CD4-positive, alpha-beta T cell treated with Interleukin-2 at 100 ng/mL for 4 hours (primary cell): ENCODE measurements around the gene ARHGEF40.
A peak's percentile ranks its signal among the peaks of the same experiment; 100 is the strongest.

Source experiments
- DNase-seq: peaks from one replicate; pipeline ENCODE4 v3.0.0-alpha.2; 2020; ENCODE audit warnings: low spot score

Gene ARHGEF40

DNA sequence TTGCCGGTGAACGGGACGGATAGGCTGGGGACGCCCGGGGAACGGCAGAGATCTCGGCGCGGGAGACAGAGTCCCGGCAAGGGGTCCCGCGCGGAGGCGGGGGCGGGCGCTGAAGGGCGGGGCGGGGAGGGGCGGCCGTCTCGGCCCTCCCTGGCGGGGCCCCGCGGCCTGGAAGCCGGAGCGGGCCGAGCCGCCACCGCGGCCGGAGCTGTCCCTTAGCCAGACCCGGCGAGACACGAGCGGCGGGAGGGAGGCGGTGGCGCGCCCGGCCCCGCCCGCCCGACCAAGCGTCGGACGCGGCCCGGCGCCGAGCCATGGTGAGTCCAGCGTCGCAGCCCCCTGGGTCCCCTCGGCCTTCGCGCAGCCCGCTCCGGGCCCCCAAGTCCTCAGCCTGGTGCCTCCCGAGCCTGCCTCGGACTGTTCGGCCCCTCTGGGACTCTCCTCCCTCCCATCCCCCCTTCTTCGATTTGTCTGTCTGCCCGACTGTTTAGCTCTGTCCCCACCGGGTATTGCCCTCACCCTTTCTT, at the start of gene ARHGEF40:
ARHGEF40 (plus strand) TSS at position 222 of the 527 bp plus-strand sequence; CDS start at position 315, 93 bp downstream.
- DNase-seq, result peak; percentile 26

DNA sequence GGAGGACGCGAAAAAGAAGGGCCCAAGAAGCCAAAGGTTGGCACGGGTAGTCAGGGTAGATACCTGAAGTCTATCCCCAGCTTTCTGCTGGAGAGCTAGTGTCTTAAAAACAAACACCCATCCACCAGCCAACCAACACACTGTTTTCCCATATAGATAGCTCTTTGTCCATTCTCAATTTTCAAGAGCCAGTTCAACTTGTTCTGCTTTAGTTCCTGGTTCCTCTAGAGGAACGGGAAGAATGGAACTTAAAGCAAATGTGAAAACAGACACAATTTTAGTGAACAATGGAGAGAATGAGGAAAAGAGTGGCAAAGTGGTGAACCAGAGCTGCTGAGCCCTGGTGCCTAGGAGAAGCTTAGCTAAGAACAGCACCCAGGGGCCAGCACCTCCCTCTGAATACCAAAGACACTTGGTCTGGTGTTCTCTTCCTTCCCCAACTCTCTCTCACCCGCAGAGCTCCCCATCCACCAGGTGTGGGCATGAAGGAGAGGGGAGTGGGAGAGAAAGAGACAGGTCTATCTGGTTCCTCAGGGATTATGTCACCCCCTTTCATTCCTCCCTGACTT, 49.0 kb upstream of the ARHGEF40 start:
- DNase-seq, result no peak

DNA sequence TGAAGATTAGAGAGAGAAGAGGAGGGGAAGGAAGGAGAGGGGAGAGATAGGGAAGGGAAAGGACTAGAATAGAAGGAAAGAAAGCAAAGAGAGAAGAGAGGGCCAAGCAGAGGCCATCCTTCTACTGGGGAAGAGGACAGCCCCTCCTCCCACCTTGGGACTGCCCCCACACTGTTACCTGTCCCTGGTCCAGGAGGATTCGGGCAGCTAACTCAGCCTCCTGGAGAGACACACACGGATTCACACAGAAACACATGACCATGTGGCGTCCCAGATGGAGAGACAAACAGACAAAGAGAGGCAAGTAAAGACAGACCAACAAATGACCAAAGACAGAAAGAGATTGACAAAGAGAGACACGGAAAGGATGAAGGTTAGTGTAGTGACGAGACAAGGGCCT, 47.4 kb upstream of the ARHGEF40 start:
- DNase-seq, result no peak

DNA sequence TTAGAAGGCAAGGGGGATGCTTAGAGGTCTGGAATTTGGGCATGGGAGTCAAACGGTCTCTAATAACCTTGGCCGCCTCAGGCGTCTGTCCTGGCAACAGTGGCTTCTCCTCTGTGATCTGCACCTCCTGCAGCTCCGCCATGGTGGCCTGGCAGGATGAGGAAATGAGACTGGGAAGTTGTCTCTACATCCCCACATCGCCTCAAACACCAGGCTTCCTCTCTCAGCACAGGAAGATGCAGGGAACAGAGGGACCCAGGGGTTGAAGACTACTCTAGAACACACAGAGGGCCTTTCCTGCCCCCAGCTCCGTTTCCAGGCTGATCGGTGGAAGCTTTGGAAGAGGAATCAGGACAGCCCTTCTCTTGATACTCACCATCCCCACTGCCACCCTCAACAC, 46.9 kb upstream of the ARHGEF40 start:
- no peak for DNase-seq

DNA sequence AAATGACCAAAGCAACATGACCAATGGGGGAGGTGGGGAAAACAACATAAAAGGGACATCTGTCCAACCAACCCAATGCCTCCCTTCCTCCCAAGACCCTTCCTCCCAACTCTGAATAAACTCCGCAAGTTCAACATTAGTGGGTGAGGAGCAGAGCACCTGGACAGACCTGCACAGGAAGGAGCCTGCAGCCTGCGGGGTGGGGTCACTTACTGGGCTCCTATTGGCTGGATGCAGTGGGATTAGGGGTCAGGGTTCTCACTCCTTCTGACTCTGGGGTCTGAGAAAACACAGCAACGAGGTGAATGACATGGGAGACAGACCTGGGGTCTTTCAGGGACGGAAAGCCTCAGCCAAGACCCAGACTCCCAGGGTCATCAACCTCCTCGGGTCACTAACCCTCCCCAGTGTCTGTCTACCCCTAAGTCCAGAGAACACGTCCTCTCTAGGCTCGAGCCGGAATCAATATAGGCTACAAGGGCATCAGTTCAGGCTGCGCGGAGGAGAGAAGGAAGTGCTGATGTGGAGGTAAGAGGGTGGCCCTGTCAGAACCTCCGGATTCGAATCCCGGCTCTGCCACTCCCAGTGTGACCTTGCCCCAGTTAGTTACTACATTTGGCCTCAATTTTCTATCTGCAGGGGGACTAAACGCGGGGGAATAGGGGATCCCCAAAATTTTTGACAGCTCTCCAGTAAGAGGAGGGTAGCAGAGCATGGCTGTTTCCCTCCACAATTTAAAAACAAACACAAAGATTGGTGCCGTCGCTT, 46.1 kb upstream of the ARHGEF40 start:
- no peak for DNase-seq

DNA sequence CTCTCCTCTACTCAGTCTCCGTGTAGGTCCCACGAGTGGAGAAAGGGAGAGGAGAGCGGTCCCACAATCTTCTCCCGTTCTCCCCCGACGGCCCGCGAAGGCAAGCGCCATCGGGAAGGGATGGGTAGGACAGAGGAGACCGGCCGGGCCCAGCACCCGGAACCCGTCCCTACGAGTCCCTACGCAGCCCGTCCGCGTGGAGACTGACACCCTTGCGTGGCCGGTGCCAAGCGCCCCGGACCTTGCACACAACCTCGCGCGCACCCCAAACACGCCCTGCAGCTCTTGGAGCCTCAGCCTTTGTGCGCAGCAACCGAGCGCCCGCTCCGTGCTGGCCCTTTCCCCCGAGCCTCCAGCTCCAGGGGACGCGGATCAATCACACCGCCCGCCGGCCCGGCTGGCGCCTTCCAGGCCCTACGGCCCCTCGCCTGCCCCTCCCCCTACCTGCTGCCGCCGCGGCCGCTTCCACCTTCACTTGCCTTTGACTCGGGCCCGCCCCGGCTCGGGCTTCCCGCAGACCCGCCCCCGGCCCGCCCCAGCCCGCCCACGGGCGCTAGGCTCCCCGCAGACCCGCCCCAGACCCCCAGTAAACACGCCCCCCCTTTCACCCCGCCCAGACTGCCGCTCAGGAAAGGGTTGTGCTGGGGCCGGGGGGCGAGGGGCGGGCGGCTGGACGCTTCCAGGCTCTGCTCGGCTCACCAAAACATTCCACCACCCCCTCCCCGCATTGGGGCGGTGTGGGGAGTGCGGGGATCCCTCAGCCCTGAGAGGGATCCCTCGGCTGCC, 45.3 kb upstream of the ARHGEF40 start, which contains the start of gene NDRG2:
NDRG2 (minus strand) TSS at position 477 of the 786 bp plus-strand sequence. CDS start 1,746 bp downstream, outside the sequence.
- peak; percentile 76 for DNase-seq

DNA sequence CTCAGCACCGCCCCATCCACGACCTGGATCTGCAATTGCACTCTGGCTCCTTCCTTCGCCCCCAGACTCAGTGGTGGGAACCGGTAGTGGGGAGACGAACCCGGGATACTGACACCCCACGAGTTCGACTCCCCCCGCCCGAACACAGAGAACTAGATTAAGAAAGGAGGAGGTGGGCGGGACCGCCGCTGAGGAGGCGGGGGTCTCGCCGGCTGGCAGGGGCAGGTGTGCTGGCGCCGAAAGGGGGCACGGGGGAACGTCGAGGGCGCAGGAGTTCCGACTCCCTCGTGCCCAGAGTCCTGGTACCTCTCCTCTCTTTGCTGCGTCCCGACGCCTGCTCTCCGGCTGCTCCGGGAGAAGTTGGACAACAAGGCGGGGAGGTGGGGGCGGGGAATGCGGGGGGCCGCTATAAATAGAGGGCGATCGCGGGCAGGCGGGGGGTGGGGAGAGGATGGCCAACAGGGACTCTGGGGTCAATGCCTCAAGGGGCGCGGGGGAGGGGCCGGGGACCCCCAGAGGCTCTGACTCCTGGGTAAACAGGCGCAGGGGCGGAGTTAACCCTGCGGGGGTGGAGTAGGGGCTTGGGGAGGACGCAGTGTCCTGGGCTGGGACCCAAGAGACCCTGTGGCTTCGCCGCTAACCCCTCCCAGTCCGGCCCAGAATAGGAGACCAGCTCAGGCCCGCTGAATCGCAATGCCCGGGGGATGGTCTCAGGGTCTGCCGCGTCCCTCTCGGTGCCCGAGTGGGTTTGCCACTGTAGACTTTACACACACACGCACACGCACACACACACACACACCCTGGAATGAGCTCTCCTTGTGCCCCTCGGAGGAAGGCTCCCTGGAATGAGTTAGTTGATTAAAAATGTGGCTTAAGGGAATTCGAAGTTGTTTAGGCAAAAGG, 44.5 kb upstream of the ARHGEF40 start:
- no peak for DNase-seq

DNA sequence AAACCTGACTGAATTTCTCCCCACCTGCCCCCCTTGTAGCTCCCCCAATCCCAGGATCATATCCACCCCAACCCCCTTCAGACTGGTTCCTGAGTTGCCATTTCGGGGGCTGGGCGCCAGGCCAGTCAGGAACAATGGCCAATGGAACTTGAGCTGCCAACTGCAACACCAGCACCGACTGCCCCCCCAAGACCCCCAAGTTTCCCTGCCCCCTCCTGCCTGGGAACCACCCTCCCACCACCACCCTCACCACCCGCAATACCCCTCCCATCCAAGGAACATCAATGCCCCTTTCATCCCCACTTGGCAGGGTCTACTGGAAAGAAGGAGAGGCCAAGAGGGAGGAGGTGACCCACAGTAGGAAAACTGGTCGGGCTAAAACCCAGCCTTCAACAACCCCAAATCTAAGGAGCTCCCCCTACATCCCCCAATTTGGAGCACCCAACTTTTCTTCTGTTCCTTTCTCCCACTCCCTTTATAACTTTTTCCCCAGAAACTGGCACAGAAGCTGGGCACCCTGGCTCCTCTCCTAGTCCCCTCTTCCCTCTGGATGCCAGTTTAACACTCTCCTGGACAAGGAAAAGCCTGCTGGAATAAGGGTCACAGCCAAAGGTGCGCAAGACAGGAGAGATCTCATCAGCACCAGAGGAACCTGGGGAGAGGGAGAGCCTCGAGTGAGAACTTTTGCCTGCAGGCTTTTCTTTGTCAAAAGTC, 43.7 kb upstream of the ARHGEF40 start:
- DNase-seq, result no peak

DNA sequence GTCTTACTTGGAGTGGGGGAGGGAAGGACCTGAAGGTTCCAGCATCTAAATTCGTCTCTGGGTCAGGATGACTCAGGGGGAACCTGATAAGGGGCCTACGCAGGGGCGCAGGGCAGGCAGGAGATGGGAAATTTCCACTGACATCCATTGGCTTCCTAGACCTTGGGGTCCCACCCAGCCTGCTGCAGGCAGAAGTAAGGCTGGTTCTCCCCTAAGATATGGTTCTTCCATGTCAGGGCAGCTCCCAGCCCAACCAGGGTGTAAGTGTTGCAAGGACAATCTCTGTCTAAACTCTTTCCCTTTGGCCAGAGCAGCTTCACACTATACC, 43.2 kb upstream of the ARHGEF40 start:
- no peak for DNase-seq

DNA sequence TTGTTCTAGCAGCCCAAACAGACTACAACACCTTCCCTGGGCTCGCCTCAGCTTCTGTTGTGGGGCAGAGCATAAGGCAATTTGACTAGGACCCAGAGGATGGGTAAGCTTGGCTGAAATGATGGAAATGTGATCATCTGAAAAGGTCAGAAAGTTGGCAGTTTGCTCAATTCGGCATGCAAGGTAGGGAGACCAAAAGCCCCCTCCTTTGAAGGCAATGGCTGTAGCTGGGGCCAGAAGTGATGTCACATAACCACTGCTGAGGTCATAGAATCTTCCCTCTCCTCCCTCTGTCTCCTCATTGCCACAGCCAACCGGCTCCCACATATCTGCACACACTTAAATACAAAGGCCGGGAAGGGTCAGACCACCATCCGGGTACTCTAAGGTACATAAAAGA, 40.2 kb upstream of the ARHGEF40 start, which contains the start of gene TPPP2:
TPPP2 (plus strand) TSS at position 301 of the 400 bp plus-strand sequence. CDS start 365 bp downstream, outside the sequence.
- DNase-seq, result no peak

DNA sequence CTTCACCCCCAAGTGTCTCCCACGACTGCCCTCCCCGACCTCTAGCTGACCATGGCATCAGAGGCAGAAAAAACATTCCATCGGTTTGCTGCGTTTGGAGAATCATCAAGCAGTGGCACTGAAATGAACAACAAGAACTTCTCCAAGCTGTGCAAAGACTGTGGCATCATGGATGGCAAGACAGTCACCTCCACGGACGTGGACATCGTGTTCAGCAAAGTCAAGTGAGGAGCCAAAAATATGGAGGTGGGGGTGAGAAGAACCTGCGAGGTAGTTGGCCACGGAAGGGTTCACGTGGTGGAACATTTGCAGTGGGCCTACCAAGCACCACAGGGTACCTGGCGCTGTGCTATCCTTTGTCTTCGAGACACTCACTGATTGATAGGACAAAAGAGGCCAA, 39.6 kb upstream of the ARHGEF40 start:
- DNase-seq, result no peak

DNA sequence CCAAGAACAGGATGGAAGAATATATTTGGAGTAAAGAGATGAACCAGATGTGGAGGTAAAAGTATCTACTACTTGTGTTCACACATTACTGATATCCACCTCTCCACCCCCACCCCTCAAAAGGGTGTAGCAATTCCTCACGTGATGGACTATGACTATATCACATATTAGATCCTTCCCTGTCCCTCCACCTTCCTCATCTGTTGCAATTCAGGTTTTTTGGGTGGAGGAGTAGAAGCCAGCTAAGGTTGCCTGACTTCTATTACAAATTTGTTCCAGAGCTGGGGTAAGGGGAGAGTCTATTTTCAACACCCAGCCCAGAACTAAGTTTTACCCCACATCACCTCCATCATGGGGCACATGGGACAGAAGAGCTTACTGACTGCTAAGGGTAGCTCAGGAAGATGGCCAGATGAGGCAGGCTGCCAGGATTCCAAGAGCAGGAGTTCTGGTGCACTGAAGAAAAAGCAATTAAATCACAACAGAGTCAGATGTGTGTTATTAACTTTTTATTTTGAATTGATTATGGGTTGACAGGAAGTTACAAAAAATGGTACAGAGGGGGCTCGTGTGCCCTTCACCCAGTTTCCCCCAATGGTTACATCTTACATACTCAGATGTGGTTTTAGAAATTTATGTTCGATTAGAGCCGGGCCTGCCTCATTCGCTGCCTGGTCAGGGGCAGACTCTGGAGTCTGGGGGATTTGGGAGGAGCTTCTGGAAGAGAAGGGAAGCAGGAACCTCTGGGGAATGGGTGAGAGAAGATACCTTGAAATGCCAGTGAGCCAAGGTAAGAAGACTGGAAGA, 37.6 kb upstream of the ARHGEF40 start:
- no peak for DNase-seq

DNA sequence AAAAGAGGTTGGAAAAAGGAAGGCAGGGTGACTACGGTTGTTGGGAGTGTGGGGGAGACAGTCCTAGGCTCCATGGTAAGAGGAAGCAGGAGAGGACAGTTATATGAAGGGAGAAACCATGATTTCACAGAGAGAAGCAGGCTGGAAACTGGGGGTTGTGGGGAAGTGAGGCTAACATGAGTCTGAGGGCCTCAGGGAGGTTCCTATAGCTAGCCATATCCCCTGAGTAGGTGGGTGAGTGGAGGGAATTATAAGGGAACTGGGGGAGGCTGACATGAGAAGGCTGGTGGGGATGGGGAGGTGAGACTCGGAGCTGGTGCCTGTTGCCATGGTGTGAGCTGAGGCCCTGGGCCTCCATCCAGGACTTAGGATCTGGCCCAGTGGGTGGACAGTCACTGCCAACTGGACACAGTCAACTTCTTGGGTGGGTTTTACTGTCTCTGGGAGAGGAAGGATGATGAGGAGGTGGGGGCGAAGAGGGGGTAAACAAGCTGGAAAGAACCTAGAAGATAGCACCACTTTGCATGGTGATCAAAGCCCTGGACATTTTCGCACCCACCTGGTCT, 36.9 kb upstream of the ARHGEF40 start:
- DNase-seq, result no peak

DNA sequence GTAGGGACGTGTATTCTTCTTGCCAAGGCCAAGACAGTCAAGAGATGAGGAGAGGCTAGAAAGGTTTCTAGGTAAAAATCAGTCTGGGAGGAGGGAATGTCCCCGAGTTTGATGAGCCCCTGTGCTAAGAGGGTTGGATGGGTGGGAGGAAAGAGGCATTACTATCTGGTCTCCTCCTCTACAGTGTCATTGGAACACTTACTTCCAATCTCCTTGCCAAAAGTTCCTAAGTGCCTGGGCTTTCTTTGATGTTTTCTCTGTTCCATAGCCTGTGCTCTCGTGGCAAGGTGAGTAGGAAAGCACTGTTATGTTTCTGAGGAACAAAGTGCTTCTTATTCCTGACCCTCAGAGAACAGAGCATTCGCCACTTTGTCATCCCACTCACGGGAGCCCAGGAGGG, 35.4 kb upstream of the ARHGEF40 start, which contains the start of gene RNASE13:
RNASE13 (minus strand) TSS at position 101 of the 400 bp plus-strand sequence. CDS start 519 bp downstream, outside the sequence.
- DNase-seq, result no peak

DNA sequence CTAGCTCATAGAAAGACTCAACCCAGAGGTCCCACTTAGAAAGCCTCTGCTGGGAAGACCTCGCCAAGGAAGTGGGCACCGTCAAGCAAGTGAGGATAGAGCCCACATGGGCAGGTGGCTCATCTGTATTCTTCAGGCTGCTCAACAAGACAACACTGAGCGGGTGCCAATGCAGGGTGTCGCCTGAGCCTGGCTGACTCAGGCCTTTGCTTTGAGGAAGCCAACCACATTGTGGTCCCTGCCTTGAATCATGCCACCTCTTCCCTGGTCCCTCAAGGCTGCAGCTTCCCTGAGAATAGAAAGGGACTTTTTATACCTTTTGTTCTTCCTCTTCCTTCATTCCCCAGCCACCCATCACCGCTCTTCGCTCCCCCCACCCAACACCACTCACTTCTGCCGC, 33.4 kb upstream of the ARHGEF40 start:
- no peak for DNase-seq

DNA sequence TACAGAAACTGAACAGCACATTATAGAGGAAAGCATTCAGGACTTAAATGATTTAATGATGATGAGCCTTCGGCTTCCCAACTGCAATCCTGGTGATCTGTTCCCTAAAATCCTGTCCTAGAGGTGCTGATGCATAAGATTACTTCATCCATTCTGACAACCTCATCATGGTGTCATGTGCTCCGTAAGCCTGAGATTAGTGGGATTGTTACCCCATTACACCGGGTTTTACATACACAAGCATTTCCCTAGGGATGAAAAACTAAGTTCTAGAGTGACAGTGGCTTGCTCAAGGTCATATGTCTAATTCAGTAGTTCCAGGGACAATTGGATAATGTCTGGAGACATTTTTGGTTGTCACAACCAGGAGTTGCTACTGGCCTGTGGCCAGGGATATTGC, 32.9 kb upstream of the ARHGEF40 start:
- DNase-seq, result no peak

DNA sequence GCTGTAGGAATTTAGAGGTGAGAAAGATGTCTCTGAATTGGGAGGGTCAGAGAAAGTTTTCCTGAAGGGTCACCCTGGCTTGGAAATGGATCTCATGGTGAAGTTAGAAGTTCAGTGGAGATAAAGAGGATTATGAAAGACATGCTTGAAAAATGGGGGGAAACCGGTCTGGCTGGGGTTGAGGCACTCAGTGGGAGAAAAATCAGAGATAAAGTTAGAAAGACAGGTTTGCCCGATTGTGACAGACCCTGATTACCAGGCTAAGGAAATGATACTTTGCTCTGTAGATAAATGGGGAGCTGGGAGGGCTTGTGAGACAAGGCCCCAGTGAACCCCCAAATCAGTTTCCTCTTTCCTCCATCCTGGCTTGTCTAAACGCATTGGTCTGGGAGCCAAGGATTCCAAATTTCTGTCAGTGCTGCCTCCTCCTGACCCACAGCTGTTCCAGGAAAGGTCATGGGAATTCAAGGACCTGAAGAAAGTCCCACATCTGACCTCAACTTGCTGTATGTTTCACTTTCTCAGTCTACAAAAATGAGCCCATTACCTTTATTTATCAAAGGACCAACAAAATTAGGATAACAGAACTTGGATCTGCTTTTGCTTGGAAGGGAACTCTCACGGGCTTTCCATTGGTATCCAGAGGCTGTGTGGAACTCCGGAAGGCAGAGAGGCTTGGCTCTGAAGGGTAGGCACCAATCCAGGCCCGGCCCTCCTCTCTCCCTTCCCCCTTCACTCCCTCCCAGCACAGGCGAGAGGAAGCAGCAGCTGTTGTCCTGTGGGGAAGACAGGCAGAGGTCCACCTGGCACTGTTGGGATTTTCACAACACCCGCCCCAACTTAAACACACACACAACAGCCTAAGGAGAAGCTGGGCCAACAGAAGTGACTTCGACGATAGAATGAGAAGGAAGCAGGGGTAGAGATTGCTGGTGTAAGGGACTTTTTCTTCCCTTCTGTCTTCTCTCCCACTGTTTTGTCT, 31.4 kb upstream of the ARHGEF40 start:
- no peak for DNase-seq
